GM18870 (cell line): ENCODE data around the gene FKRP.
A peak's percentile ranks its signal among the peaks of the same experiment; 100 is the strongest.

Experiments used
- ATAC-seq: cut with Tn5 transposase; IDR thresholded peaks from one replicate; pipeline ENCODE4 v1.9.1; 2021; ENCODE audit warnings: moderate library complexity; ENCODE audit not compliant: unreplicated experiment

FKRP gene

DNA sequence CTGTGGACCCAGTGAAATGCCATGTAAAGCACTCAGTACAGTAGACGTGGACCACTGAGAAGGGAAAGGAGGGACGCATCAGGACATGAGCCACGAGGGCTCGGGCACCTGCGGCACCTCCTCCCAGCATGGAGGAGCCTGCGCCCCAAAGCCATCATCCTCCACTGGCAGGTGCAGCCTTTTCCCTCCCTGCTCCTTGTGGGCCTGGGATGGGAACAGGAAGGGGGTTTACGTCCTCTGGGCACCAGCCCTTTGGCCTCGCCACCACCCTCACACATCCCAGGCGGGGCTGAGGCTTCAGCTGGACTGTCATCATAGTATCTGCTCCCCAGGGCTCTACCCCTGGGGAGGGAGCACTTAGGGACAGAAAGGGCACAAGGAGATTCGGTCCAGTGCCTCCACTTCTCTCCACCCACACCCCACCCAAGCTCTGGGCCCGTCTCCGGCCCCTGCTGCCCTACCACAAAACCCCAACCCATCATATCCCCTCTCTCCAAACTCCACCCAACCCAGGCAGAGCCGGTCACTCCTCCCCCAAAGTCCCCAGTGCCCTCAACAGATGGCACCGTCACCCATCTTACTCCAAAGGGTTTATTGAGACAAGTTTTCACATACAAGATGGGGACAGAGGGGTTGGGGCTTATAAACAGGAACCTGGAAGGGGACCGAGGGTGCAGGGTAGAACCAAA, 26.8 kb upstream of the FKRP start:
- ATAC-seq: peak; percentile 30

DNA sequence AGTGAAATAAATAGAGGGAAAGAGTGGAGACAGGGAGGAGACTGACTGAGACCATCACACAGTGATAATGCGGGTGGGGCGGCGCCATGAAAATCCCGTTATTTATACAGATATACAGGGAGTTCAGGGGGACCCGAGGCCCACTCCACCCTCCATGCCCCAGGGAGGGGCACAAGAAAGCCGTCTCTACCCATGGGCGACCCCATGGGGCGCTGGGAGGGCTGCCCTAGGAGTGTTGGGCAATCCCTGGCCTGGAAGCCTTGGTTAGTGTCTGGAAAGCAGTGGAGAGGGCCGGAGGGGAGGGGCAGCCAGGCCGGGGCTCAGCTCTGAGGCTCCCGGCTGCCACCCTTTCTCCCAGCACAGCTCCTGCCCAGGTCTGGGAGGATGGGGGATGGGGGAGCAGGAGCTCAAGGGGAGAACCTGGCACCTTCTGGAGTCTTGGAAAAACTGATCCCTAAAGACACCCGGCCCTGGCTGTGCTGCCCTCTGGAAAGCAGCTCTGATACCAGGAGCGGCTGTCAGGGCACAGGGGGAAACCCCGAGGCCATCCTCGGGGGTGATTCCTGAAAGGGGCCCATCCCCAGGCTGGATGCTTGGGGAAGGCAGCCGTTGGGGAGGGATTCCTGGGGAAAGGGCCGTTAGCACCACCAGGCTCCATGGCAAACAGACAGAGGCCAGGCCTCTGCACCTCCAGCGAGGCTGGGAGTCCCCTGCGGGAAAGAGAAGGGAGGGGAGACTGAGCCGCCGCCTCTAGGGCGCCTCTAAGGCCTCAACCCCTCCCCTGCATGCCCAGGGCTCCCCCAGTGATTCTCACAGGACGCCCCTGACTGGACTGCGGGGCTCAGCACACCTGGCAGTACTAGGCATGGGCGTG, 26.0 kb upstream of the FKRP start:
- no peak for ATAC-seq

DNA sequence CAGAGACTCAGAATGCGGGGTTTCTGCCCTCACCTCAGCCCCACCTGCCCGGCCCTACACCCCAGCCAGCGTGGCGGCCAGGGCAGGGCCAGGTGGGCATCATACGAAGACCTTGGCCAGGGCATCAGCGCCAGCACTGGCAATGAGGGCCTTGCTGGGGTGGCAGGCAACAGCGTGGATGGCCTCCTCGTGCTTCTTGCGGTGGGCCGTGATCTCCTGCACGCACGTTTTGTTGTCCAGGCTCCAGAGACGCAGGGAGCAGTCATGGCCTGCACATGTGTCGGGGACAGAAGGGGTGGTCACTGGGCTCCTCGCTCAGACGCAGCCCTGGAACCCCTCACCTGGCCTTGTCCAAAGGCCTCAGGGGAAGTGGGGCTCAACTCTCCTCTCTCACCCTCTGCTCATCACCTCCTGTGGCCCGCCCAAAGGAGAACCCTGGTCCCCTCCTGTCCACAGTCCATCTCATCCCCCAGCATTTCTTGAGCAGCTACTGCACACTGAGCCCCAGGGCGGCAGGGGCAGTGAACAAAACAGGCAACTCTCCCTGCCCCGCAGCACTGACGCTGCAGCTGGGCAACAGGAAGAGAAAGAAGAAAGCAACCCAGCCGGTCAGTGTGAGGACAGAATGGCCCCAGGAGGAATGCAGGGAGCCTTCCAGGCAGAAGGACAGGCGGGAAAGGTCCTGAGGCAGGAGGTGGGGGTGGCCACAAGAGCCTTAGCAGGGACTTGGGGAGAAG, 25.2 kb upstream of the FKRP start:
- no peak for ATAC-seq

DNA sequence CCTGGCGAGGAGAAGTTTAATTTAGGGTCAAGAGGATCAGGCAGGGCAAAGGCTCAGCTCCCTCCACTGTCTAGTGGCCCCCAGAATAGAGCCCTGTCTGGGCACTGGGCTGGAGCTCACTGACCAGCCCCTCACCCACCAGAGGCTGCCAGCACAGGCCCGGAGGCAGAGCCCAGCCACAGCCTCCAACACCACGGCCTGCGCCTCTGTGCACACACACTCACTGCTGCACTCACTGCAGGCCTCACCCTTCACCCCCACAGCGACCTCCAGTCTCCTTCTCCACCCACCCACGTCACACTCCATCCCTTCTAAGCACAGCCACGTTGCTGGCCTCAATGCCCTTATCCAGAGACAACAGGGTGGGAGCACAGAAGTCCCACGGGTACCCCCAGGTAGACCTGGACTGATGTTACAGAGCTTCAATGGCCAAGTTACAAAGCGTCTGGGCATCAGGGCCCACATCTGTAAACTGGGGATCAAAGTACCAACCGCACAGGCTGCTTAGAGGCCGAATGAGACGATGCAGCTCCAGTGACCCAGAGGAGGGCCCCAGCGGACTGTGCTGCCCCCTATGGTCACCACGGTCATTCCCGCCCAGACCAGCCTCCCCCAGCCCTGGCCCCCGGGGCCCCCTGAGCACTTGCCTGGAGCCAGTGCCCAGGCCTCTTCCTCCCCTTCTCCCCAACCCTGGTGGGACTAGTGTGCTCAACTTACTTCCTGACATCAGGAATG, 24.4 kb upstream of the FKRP start:
- ATAC-seq: no peak

DNA sequence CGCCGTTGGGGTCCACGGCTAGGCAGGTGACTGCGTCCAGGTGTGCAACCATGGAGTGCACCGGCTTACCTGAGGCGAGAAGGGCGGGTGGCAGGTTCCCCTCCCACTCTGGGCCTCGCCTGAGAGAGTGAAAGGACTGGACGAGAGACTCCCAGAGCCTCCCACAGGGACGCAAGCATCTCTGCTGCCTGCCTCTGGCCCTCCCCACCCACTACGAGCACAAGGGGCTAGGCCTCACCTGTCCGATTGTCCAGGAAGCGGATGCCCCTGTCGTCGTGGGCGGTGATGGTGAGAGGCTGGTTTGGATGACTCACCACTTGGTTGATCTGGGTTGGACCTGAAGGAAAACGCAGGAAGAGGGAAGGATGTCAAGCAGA, 23.9 kb upstream of the FKRP start:
- ATAC-seq: no peak

DNA sequence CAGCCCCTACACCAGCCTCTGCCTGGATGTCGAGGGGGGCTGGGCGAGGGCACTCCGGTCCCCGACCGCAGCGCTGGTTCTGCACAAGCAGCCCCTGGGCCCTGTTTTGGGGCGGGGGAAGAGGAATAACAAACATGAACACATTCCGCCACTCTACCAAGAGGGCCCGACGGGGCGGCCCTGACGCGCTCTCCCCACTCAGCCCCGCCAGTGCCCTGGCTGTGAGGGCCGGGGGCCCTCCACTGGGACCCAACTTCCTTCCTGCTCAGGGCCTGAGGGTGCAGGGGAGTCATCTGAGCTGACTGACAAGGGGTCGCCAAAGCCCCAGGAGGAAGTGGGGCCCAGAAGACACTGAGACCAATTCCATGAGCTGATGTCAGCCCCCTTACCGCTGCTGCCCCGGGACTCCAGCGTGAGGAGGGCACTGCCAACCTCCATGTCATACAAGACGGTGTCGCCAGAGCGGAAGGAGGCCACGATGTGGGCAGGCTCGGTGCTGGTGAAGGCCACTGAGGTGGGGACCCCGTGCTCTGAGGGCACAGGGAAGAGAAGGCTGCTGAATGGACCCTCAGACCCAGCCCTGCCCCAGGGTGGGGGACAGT, 23.3 kb upstream of the FKRP start:
- no peak for ATAC-seq

DNA sequence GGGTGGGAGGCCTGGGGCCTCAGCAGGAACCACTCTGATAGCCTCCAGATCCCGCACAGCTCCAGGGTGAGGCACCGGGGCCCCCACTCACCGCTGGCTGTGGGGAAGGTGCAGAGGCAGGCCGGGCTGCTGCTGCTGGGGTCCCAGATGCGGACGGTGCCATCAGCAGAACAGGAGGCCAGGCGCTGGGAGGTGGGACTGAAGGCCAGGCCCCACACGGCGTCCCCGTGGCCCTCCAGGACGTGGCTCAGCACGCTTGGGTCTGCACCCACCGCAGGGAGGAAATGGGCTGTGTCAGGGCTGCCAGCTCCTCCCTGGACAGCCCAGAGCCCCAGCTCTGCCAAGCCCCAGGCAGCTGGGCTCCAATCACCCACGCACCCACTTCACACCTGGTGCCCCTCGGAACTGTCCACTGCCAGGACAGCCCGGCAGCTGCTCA, 22.8 kb upstream of the FKRP start:
- no peak for ATAC-seq

DNA sequence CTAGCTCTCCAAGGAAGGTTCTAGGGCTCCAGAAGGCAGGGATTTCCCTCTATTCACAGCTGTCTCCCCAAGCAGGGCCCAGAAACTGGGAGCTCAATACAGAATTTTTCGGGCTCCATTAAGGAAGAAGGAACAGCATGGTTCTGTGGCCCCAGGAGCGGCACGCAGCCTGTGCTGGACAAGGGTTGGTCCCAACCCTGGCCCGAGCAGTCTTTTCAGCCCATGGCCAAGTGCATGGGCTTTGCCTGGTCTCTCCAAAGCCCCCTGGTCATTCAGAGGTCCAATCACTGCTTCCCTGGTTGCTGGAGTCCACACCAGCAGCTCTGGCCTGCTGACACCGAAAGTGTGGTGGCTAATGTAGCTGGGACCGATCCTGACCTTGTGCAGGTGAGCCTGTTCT, 22.4 kb upstream of the FKRP start:
- no peak for ATAC-seq

DNA sequence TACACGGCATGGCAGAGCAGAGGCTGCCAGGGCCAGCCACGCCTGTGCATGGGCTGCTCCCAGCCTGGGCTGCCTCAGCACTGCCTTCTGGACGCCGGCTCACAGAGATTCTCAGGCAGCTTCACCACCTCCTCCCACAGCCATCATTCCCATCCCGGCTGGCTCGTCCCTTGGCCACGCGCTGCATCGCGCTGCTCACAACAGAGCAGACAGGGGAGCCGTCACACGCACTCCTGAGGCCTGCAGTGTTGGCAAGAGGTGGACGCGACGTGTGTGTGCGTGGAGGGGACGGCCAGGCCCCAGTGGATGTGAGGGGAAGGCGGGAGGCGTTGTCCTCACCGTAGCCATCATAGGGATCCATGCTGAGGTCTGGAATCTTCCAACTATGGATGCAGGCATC, 21.4 kb upstream of the FKRP start:
- no peak for ATAC-seq

DNA sequence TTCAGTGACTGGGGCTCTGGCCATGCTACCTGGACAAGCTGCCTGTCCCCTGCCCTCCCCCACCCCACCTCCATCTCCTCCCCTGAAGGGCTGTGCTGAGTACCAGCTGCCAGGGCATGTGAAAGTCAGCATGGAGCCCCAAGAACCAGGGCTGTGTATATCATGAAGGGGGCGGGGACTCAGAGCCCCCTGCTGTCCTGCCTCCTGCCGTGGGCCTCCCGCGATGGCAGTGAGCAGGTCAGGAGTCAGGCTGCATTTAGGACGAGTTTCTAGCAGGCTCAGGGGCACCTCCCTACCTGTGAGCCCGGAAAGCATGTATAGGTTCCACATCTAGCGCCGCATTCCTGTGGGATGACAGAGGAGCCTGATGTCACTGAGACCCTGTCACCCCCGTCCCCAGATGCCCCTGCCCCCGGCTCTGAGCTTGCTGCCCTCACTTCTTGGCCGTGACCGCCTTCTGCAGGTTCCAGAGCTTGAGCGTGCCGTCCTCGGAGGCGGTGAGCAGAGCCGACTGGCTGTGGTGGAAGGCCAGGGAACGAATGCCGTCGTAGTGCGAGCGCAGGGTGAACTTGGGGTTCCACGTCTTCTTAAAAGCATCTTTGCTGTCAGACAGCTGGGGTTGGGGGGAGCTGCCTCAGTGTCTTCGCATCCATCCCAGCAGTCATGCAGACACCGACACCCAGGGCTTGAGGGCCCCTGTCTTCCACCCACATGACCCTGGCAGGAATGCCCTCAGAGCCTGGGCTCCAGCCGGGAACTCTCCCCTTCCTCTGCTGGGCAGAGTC, 20.6 kb upstream of the FKRP start:
- ATAC-seq: no peak

DNA sequence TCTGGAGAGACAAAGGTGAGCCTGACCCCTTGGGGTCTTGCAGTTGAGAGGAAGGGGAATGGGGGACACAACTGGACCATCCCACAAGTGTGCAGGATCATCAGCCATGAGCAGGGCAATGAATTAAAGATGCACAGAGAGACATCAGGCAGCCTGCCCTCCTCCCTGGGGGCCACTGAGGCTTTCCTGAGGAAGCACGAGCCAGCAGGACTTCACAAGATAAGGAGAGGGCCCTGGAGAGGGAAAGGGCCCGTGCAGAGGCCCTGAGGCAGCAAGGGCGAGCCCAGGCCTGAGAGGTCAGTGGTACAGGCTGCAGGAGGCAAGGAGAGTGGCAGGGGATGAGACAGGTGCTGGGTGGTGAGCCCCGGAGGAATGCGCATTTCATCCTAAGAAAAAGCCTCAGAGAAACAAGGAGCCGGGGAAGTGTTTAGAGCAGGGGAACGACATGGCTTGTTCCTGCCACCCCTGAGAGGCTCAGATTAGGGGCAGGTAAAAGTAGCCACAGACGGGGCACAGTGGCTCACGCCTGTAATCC, 19.9 kb upstream of the FKRP start:
- no peak for ATAC-seq

DNA sequence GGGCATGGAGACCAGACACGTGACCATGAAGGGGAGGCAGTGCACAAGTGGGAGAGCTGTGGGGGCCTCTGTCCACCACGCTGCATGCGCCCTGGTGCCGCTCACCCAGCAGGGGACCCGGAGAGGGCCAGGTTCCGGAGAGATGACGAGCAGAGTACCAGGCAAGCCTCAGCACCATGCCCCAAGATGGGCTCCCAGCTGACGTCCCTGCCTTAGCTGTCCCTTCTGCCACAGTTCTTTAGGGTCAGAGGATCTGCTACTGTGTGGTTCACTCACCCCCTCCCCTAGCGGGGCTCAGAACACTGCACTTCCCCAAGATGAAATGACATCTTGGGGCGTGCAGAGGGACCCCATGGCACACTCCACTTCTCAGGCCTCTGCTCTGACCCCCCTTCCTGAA, 19.3 kb upstream of the FKRP start:
- no peak for ATAC-seq

DNA sequence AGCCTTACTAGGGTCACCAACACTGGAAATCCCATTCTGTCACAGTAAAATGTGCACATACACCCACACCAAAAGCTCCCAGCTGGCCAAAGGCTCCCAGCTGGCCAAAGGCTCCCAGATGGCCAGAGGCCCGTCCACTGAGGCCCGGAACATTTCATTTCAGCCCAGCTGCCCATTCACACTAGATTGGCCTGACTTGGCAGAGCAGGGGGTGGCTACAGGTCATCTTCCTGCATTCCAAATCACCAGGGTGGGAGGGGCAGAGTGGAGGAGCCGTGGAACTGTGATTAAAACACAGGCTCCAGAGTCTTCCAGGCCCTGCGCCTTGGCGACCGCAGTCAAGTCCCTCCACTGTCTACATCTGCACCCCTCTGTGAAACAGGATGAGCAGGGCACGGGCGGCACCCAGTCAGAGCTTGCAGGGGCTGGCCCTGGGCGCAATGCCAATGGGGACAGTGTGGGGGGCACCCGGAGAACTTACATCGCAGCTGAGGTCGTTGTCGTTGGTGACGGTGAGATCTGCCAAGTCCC, 18.8 kb upstream of the FKRP start:
- ATAC-seq: no peak

DNA sequence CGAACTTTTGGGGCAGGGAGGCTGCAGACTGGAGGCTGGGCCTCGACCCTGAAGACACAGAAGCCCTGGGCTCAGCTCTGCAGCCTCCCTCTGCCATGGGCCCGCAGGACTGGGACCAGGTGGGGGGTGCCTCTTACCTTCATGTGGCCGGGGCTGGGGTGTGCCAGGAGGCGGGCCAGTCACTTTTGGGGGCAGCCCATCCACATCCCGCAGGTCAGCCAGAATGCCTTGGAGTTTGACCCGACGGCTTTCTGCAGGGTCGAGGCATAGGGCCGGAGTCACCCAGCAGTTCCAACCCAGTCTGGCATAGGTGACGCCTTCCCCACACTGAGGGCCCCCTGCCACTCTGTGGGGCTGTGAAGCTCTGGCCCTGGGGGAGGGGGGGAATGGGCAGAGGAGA, 18.1 kb upstream of the FKRP start:
- ATAC-seq: no peak

DNA sequence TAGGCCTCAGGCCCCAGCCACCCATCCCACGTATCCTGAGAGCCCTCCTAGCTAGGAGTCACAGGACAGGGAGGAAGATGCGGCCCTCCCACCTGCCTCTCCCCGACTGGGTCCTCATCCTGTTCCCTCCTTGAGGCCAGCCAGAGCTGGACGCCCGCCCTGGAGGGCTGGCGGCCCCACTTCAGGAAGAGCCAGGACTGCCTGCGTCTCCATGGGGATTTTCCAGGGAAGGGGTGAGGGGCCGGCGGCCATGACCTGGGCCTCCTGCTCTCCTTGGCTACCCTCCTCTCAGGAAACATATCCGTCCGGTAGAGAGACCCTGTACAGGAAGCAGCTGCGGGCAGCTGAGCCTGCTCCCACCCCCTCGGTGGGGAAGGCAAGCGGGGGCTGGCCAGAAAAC, 17.6 kb upstream of the FKRP start:
- no peak for ATAC-seq

DNA sequence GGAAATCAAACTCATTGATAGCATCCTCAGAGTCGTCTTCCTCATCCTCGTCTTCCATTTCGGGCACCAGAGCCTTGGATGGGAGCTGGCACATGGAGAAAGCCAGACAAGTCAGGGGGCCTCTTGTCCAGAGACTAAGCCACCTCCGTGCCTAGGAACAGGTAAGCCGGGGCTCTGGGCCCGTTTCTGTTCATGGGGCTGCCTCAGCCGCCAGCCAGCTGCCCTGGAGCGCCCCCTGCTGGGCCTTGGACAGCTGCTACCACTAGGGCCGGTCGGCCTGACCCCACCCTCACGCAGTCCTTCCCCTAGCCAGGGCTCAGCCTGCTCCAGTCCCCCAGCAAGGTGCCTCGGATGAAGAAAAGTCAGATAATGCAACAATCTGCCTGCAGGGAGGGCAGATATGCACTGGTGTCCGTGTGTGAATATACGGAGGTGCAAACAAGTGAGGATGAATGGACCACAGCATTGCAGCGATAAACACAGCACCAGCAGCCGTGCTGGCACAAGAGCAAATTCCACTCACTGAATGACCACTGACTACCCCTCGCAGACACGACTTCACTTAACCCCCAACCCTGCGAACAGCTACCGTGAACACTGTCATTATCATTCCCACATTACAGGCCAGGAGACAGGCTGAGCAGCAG, 17.0 kb upstream of the FKRP start:
- ATAC-seq: no peak

DNA sequence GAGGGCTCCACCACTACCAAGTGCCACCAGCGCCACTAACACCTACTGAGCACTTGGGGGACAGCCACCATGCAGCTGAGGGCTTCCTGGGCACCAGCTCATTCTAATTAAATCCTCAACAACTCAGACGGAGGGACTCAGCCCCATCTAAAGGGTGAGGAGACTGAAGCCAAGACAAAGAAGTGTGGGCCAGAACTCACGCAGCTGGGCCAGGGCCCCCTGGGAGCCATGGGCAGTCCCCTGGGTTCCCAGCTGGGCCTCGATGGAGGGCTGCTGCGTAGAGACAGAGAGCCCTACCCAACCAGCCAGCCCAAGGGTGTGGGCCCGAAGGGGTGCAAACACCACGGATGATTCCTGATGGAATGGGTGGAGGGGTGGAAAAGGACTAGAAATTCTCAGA, 16.2 kb upstream of the FKRP start:
- no peak for ATAC-seq

DNA sequence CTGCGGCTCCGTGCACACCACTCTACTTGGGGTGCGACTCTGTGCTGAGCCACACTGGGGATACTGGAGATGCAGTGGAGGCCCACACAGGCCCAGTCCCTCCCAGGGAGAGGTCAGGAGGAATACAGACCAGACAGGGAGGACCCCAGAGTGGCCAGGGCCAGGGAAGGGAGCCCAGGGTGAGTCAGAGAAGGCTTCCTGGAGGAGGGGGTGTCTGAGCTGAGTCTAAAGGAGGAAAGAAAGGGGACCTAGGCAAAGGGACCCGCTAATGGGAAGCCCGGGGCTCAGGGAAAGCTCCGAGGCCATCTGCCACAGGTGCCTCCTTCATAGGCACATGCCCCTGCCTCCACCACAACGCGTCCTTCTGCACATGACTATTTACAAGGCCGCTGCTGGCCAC, 15.7 kb upstream of the FKRP start:
- ATAC-seq: no peak

DNA sequence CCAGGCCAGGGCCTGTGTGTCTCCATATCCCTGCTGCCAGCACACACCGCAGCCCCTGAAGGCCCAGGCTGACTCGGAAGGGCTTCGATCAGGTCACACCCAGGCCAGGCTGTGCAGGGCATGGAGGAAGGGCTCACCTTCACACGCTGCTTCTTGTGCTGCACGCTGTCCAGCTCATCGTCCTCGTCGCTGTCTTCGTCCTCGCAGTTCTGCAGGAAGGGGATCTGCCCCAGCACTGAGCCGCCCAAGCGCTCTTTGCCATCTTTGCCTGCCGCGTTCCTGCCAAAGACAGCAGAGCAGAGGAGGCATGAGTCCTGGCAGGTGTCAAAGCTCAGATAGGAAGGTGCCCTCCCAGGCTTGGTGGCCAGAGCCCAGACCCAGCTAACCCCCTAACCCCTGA, 15.3 kb upstream of the FKRP start:
- ATAC-seq: no peak
